OCI-LY1 (cell line): ENCODE measurements around the gene OR2S2.

Source experiments
- H2AFZ ChIP-seq: fragments of 200-600 bp; sonication (generic), shearing (Covaris generic); 2 replicates; pipeline ENCODE4 v1.6.0; 2014; ENCODE audit warnings: antibody characterized with exemption, mild to moderate bottlenecking, low read length
- H3F3A ChIP-seq: fragments of 200-600 bp; sonication (generic), shearing (Covaris generic); 2 replicates; pipeline ENCODE4 v1.6.0; 2014; ENCODE audit warnings: mild to moderate bottlenecking, antibody characterized with exemption, low read length, moderate library complexity; ENCODE audit not compliant: insufficient read depth
- H3K27ac ChIP-seq: fragments of 200-600 bp; sonication (generic); 2 replicates; pipeline ENCODE4 v1.5.1; 2014; ENCODE audit warnings: low read length, mixed run types, mild to moderate bottlenecking, low read depth; ENCODE audit not compliant: poor library complexity, severe bottlenecking
- H3K27me3 ChIP-seq: fragments of 200-600 bp; sonication (generic); 2 replicates; pipeline ENCODE4 v1.6.0; 2014; ENCODE audit warnings: antibody characterized with exemption, mild to moderate bottlenecking, low read length, moderate library complexity; ENCODE audit not compliant: insufficient read depth
- H3K36me3 ChIP-seq: fragments of 200-600 bp; sonication (generic); 2 replicates; pipeline ENCODE4 v1.6.1; 2014; ENCODE audit warnings: mild to moderate bottlenecking, antibody characterized with exemption, low read length, moderate library complexity, mixed read lengths; ENCODE audit not compliant: insufficient read depth
- H3K4me1 ChIP-seq: fragments of 200-600 bp; sonication (generic); 2 replicates; pipeline ENCODE4 v1.5.1; 2014; ENCODE audit warnings: mild to moderate bottlenecking, low read length, moderate library complexity; ENCODE audit not compliant: insufficient read depth, severe bottlenecking
- H3K4me2 ChIP-seq: fragments of 200-600 bp; sonication (generic), shearing (Covaris generic); 2 replicates; pipeline ENCODE4 v1.6.1; 2014; ENCODE audit warnings: low read length
- H3K4me3 ChIP-seq: fragments of 200-600 bp; sonication (generic); 2 replicates; pipeline ENCODE4 v1.5.1; 2014; ENCODE audit warnings: low read length, low read depth, mild to moderate bottlenecking, mixed read lengths; ENCODE audit not compliant: poor library complexity, severe bottlenecking
- H3K79me2 ChIP-seq: fragments of 200-600 bp; shearing (Covaris generic); 2 replicates; pipeline ENCODE4 v1.6.1; 2016; ENCODE audit warnings: mixed run types, low read length, mixed read lengths; ENCODE audit not compliant: insufficient read depth
- H3K9ac ChIP-seq: fragments of 200-600 bp; sonication (generic), shearing (Covaris generic); 2 replicates; pipeline ENCODE4 v1.6.1; 2014; ENCODE audit warnings: mild to moderate bottlenecking, low read length, mixed read lengths
- H3K9me2 ChIP-seq: fragments of 200-600 bp; sonication (generic), shearing (Covaris generic); 2 replicates; pipeline ENCODE4 v1.6.1; 2014; ENCODE audit warnings: low read depth, mild to moderate bottlenecking, low read length, mixed read lengths
- H3K9me3 ChIP-seq: fragments of 200-600 bp; shearing (Covaris generic); 2 replicates; pipeline ENCODE4 v1.6.1; 2014; ENCODE audit warnings: low read length, mixed read lengths
- H4K20me1 ChIP-seq: fragments of 200-600 bp; sonication (generic), shearing (Covaris generic); 2 replicates; pipeline ENCODE4 v1.6.0; 2016; ENCODE audit warnings: mild to moderate bottlenecking, low read length; ENCODE audit not compliant: insufficient read depth
- CTCF ChIP-seq: fragments of 200-600 bp; sonication (generic), shearing (Covaris generic); IDR thresholded peaks from 2 replicates; pipeline ENCODE4 v1.5.1; 2017; ENCODE audit warnings: mild to moderate bottlenecking, antibody characterized with exemption, low read length, moderate library complexity, mixed read lengths
- EZH2 ChIP-seq: fragments of 200-600 bp; sonication (generic), shearing (Covaris generic); IDR thresholded peaks from 2 replicates; pipeline ENCODE4 v1.8.0; 2017; ENCODE audit warnings: borderline replicate concordance, mixed run types, mild to moderate bottlenecking, antibody characterized with exemption, low read length, moderate library complexity, mixed read lengths

OR2S2 gene

GRCh38 chr9:35967042-35967441, 9.1 kb upstream of the OR2S2 start:
- no peaks in the 10 kb centered on the region for H3K9me2 ChIP-seq
- H3K4me1 ChIP-seq: no peaks in the 10 kb centered on the region
- no peaks in the 10 kb centered on the region for H3K79me2 ChIP-seq
- no peaks in the 10 kb centered on the region for H3F3A ChIP-seq
- no peak overlapping the region for H3K4me2 ChIP-seq
- no peaks in the 10 kb centered on the region for H3K27me3 ChIP-seq
- no peaks in the 10 kb centered on the region for H3K9me3 ChIP-seq
- H3K4me3 ChIP-seq: no peak overlapping the region
- TF ChIP-seq CTCF: no peak
- TF ChIP-seq EZH2: no peak
- no peak overlapping the region for H3K9ac ChIP-seq
- H4K20me1 ChIP-seq: no peaks in the 10 kb centered on the region
- no peak overlapping the region for H3K27ac ChIP-seq
- H3K36me3 ChIP-seq: no peaks in the 10 kb centered on the region
- H2AFZ ChIP-seq: no peak overlapping the region

GRCh38 chr9:35966433-35966832, 8.5 kb upstream of the OR2S2 start:
- Histone ChIP-seq H3K27me3 (no peaks in the 10 kb centered on the region), H2AFZ (no peak overlapping the region), H4K20me1 (no peaks in the 10 kb centered on the region), H3K4me3 (no peak overlapping the region), H3K79me2 (no peaks in the 10 kb centered on the region), H3K4me2 (no peak overlapping the region), H3K9me2 (no peaks in the 10 kb centered on the region), H3K27ac (no peak overlapping the region), H3K9ac (no peak overlapping the region), H3K9me3 (no peaks in the 10 kb centered on the region), H3F3A (no peaks in the 10 kb centered on the region), H3K36me3 (no peaks in the 10 kb centered on the region), H3K4me1 (no peaks in the 10 kb centered on the region)
- no peak for TF ChIP-seq CTCF
- TF ChIP-seq EZH2: no peak

- Histone ChIP-seq H3K9ac (no peak overlapping the region), H3K79me2 (no peaks in the 10 kb centered on the region), H3K9me3 (no peaks in the 10 kb centered on the region), H2AFZ (no peak overlapping the region), H3K4me1 (no peaks in the 10 kb centered on the region), H3K27ac (no peak overlapping the region), H3K4me3 (no peak overlapping the region), H3K36me3 (no peaks in the 10 kb centered on the region), H3K4me2 (no peak overlapping the region), H3K27me3 (no peaks in the 10 kb centered on the region), H4K20me1 (no peaks in the 10 kb centered on the region), H3K9me2 (no peaks in the 10 kb centered on the region), H3F3A (no peaks in the 10 kb centered on the region)
- TF ChIP-seq EZH2 (no peak), CTCF (no peak)
Measured at GRCh38 chr9:35965011-35965410, 7.1 kb upstream of the OR2S2 start.
